NT2/D1 (cell line): ENCODE measurements around the gene LRP11.
"Not testable (repeated sequence)": the region's sequence is repeated elsewhere in the genome, so short reads cannot be mapped to it uniquely, and the experiment has no call there.

ENCODE experiments used
- DNase-seq: peaks from one replicate; pipeline ENCODE4 v3.0.0-alpha.2; 2011; ENCODE audit warnings: low read depth, low spot score
- H3K27me3 ChIP-seq: 2 replicates; pipeline ENCODE4 v1.6.0; 2011; ENCODE audit warnings: mild to moderate bottlenecking; ENCODE audit not compliant: insufficient read length, insufficient read depth
- H3K36me3 ChIP-seq: 2 replicates; pipeline ENCODE4 v1.6.1; 2011; ENCODE audit warnings: mild to moderate bottlenecking, low read length, mixed read lengths; ENCODE audit not compliant: insufficient read depth, insufficient read length
- H3K4me1 ChIP-seq: 2 replicates; pipeline ENCODE4 v1.5.1; 2011; ENCODE audit not compliant: insufficient read depth, insufficient read length
- H3K4me3 ChIP-seq: 2 replicates; pipeline ENCODE4 v1.5.1; 2011; ENCODE audit warnings: low read depth; ENCODE audit not compliant: insufficient read length
- H3K9ac ChIP-seq: 2 replicates; pipeline ENCODE4 v1.6.0; 2011; ENCODE audit warnings: low read depth; ENCODE audit not compliant: insufficient read length
- H3K9me3 ChIP-seq: 2 replicates; pipeline ENCODE4 v1.5.1; 2011; ENCODE audit warnings: mild to moderate bottlenecking, low read length; ENCODE audit not compliant: insufficient read depth
- SUZ12 ChIP-seq: IDR thresholded peaks from 2 replicates; pipeline ENCODE4 v1.6.1; 2011; ENCODE audit not compliant: insufficient read length, insufficient read depth; ENCODE audit errors: extremely low read depth
- YY1 ChIP-seq: IDR thresholded peaks from 2 replicates; pipeline ENCODE4 v1.6.1; 2011; ENCODE audit not compliant: insufficient read length, insufficient read depth
- ZNF274 ChIP-seq: IDR thresholded peaks from 2 replicates; pipeline ENCODE4 v1.6.1; 2011; ENCODE audit warnings: mild to moderate bottlenecking, low read depth, low read length

LRP11 gene

DNA sequence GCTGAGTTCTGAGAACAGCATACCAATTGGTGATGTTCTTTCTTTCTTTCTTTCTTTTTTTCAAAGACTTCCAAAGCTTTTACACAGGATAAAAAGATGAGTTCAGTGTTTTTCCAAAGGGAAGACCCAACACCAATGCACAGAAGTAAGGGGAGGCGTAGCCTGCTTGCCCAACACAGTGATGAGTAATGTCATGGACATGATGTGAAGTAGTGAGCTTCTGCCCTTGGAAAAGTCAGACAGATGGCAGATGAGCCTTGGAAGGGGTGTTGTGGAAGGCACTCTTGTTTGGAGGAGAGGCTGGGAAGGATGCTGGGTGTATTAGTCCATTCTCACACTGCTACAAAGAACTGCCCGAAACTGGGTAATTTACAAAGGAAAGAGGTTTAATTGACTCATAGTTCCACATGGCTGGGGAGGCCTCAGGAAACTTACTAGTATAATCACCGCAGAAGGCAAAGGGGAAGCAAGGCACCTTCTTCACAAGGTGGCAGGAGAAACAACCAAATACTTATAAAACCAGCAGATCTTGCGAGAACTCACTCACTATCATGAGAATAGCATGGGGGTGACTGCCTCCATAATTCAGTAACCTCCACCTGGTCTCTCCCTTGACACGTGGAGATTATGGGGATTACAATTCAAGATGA, 12.6 kb downstream of the LRP11 start:
- TF ChIP-seq SUZ12 (no peak), YY1 (no peak), ZNF274 (no peak)
- H3K9me3 ChIP-seq = no peaks in the 10 kb centered on the region
- H3K4me1 ChIP-seq = no peaks in the 10 kb centered on the region
- no peak overlapping the region for H3K4me3 ChIP-seq
- H3K27me3 ChIP-seq = no peaks in the 10 kb centered on the region
- H3K36me3 ChIP-seq = no peaks in the 10 kb centered on the region
- DNase-seq = no peak
- H3K9ac ChIP-seq = no peak overlapping the region

DNA sequence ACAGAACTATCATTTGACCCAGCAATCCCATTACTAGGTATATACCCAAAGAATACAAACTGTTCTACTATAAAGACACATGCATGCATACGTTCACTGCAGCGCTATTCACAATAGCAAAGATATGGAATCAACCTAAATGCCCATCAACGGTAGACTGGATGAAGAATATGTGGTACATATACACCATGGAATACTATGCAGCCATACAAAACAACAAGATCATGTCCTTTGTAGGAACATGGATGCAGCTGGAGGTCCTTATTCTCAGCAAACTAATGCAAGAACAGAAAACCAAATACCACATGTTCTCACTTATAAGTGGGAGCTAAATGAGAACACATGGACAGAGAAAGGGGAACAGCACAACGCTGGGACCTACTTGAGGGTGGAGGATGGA, 15.8 kb downstream of the LRP11 start:
- H3K36me3 ChIP-seq, H3K4me3 ChIP-seq, H3K9me3 ChIP-seq, H3K9ac ChIP-seq, H3K4me1 ChIP-seq, DNase-seq, H3K27me3 ChIP-seq: not testable (repeated sequence)

DNA sequence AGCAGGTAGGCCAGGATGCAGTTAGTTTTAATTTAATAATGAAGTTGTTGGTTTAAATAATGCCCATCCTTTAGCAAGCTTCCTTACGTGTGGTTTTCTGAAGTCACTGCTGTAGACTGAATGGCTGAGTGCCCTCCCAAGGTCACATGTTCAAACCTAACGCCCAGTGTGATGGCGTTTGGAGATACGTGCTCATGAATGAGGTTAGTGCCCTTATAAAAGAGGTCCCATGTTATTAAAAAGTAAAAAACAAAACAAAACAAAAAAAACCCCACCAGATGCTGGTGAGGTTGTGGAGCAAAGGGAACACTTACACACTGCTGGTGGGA, 16.3 kb downstream of the LRP11 start:
- H3K4me3 ChIP-seq = no peak overlapping the region
- H3K4me1 ChIP-seq = no peaks in the 10 kb centered on the region
- TF ChIP-seq ZNF274 = no peak
- no peak for TF ChIP-seq YY1
- no peak for TF ChIP-seq SUZ12

DNA sequence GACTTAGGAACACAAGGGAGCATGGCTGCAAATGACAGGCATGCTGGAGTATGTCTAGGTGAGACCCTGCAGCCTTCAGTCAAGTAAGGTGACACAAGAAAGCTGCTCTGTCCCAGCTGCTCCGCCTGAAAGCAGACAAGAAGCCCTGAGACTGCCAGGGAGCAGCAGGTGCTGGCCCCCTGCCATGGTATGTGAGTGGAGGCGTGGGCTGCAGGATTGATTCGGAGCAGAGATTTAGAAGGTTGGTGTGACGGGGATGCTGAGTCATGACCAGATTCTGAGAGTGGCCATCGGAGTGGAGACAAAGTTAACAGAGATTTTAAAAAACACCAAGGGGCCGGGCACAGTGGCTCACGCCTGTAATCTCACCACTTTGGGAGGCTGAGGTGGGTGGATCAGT, 17.8 kb downstream of the LRP11 start:
- Histone ChIP-seq H3K9ac (no peak overlapping the region), H3K9me3 (no peaks in the 10 kb centered on the region), H3K27me3 (no peaks in the 10 kb centered on the region), H3K4me3 (no peak overlapping the region), H3K4me1 (no peaks in the 10 kb centered on the region), H3K36me3 (no peaks in the 10 kb centered on the region)
- TF ChIP-seq SUZ12 (no peak), YY1 (no peak), ZNF274 (no peak)
- DNase-seq = no peak

More for the DNA sequence above, 16.3 kb downstream of the LRP11 start:
- DNase-seq = no peak
- H3K9ac ChIP-seq = no peak overlapping the region
- H3K36me3 ChIP-seq = no peaks in the 10 kb centered on the region
- H3K27me3 ChIP-seq = no peaks in the 10 kb centered on the region
- H3K9me3 ChIP-seq = no peaks in the 10 kb centered on the region

DNA sequence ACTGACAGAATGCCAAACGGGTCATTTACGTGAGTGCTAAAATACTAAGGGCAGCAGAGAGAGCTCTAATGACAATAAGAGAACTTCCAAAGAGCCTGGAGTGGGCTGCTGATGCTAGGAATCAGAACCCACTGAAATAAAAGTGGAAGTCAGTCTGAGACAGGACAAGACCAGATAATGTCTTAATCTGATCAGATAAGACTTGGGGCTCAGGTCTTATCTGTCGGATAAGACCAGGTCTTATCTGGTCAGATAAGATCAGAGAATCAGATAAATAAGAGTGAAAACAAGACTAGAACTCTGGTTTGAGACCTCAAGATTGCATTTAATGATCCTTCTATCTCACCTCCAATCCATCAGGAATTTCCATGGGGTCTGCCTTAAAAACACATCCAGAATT, 18.6 kb downstream of the LRP11 start:
- H3K4me3 ChIP-seq = no peak overlapping the region
- no peak for TF ChIP-seq YY1
- no peak for TF ChIP-seq SUZ12
- TF ChIP-seq ZNF274 = no peak
- no peaks in the 10 kb centered on the region for H3K36me3 ChIP-seq
- H3K27me3 ChIP-seq = no peaks in the 10 kb centered on the region
- no peak for DNase-seq
- no peaks in the 10 kb centered on the region for H3K9me3 ChIP-seq
- H3K9ac ChIP-seq = no peak overlapping the region
- no peaks in the 10 kb centered on the region for H3K4me1 ChIP-seq

DNA sequence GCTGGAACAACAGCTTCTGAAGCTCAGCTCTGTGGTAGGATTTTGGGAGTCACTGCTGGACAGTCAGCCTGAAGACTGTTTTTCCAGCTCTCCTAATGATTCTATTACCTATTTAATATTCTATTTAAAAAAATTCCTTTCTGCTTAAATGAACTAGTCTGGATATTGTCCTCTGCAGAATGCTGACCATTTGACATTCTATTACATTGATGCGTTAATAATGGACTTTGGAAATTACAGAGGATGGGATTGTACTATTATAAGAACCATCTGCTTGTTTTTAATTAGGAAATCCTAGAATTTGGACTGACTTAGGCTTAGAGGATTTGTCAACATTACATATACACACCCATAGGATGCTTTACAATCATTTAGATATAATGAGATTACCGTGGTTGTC, 19.7 kb downstream of the LRP11 start:
- Histone ChIP-seq H3K9me3 (no peaks in the 10 kb centered on the region), H3K9ac (no peak overlapping the region), H3K4me1 (no peaks in the 10 kb centered on the region), H3K4me3 (no peak overlapping the region), H3K27me3 (no peaks in the 10 kb centered on the region), H3K36me3 (no peaks in the 10 kb centered on the region)
- TF ChIP-seq YY1 = no peak
- no peak for TF ChIP-seq SUZ12
- no peak for TF ChIP-seq ZNF274
- DNase-seq = no peak

DNA sequence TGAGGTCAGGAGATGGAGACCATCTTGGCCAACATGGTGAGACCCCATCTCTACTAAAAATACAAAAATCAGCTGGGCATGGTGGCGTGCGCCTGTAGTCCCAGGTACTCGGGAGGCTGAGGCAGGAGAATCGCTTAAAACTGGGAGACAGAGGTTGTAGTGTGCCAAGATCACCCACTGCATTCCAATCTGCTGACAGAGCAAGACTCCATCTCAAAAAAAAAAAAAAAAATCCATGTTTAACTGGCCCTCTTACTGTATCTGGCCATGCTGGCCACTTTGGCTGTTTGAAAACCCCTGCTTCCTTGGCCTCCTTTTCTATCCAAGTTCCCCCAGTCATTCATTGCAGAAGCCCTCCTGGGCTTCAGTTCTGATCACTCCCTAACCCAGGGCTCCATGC, 20.1 kb downstream of the LRP11 start:
- not testable (repeated sequence) for H3K36me3 ChIP-seq, H3K4me1 ChIP-seq, DNase-seq, H3K4me3 ChIP-seq, H3K9me3 ChIP-seq, H3K9ac ChIP-seq, H3K27me3 ChIP-seq

DNA sequence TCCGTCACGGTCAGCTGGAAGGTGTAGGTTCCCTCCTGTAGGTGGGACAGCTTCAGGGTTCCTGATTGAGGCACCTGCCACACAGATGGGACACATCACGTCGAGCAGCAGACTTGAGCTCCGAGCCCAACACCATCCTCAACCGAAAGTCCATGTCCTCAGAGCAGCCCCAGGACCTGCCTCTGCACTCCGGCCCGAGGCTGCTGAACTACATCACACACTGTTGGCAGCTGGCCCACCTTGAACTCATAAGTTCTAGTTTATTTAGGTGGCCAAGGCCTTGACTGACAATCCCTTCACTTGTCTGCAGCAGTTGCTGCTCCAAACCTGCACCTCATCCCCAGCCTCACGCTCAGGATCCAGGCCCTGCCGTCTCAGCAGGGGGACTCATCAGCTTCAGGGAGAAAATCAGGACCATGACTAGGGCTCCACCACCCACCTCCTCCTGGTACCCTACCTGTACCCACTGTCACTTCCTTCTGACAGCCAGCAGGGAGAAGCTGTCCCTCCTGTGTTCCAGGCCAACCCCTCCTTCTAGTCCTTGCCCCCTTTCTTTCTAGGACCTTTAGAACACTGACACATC, 21.0 kb downstream of the LRP11 start:
- TF ChIP-seq ZNF274 = no peak
- Histone ChIP-seq H3K27me3 (no peaks in the 10 kb centered on the region), H3K9me3 (no peaks in the 10 kb centered on the region), H3K4me1 (no peaks in the 10 kb centered on the region), H3K4me3 (no peak overlapping the region), H3K9ac (no peak overlapping the region), H3K36me3 (no peaks in the 10 kb centered on the region)
- DNase-seq = no peak
